ENCODE data around the gene PAPPA. TPM values are rescaled to one million over a fixed set of nuclear protein-coding genes. Genes with fewer than 3 reads are reported as not detected.

Gene PAPPA
- total RNA-seq, 3 donors from 2014 or later (not counting 1 experiment from before 2014, with no cell fraction given), result not detected

DNA sequence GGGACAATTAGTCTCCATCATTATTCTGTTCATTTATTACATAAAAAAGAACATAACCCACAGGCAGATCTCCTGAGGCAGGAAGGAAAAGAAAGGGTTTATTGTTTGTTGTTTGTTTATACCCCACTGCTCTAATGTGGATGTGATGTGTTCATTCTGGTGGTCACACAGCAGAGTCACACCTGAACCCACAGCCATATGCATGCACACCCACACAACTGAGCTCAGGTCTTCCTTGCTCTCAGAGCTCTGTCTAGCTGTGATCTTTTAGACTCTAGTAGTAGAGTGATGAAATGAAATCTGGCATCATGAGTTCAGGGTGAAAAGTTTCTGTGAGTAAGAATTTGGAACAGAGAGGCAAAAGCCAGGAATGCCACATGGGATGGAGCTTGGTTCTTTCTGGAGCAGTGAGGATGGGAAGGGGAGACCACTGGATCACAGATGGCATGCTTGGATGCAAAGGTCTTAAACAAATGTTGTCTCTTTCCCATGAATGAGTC, 227.0 kb downstream of the PAPPA start:
- no peak overlapping the region for H3K4me3 Mint-ChIP-seq
- H3K9me3 ChIP-seq (ENCODE audit: control insufficient read depth, insufficient read depth, low read length), result no peaks in the 10 kb centered on the region
- ATAC-seq (no peak), DNase-seq (no peak)
- TF ChIP-seq, protein P1, sequence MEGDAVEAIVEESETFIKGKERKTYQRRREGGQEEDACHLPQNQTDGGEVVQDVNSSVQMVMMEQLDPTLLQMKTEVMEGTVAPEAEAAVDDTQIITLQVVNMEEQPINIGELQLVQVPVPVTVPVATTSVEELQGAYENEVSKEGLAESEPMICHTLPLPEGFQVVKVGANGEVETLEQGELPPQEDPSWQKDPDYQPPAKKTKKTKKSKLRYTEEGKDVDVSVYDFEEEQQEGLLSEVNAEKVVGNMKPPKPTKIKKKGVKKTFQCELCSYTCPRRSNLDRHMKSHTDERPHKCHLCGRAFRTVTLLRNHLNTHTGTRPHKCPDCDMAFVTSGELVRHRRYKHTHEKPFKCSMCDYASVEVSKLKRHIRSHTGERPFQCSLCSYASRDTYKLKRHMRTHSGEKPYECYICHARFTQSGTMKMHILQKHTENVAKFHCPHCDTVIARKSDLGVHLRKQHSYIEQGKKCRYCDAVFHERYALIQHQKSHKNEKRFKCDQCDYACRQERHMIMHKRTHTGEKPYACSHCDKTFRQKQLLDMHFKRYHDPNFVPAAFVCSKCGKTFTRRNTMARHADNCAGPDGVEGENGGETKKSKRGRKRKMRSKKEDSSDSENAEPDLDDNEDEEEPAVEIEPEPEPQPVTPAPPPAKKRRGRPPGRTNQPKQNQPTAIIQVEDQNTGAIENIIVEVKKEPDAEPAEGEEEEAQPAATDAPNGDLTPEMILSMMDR (IDR thresholded peaks at IDR 0.05), result no peak
- H3K27ac Mint-ChIP-seq, result no peak overlapping the region
- no peaks in the 10 kb centered on the region for H3K4me1 Mint-ChIP-seq
- no peak overlapping the region for H3K27ac ChIP-seq (ENCODE audit: low read length)
- no peaks in the 10 kb centered on the region for H3K36me3 Mint-ChIP-seq
- peaks cover 2 to 4% of the 10 kb centered on the region in 2 donors for H3K9me3 Mint-ChIP-seq
- no peak overlapping the region for H3K4me3 ChIP-seq (ENCODE audit: low read length)
- intact Hi-C loops (cut with micrococcal nuclease), result no loop called here
- no peaks in the 10 kb centered on the region for H3K27me3 Mint-ChIP-seq (ENCODE audit: low read depth in 2 of 2)
- no peaks in the 10 kb centered on the region for H3K4me1 ChIP-seq (ENCODE audit: control insufficient read depth, insufficient read depth, low read length)
- no peaks in the 10 kb centered on the region for H3K27me3 ChIP-seq (ENCODE audit: control insufficient read depth, insufficient read depth, low read length)
- H3K36me3 ChIP-seq (ENCODE audit: control insufficient read depth, insufficient read depth, low read length), result no peaks in the 10 kb centered on the region

DNA sequence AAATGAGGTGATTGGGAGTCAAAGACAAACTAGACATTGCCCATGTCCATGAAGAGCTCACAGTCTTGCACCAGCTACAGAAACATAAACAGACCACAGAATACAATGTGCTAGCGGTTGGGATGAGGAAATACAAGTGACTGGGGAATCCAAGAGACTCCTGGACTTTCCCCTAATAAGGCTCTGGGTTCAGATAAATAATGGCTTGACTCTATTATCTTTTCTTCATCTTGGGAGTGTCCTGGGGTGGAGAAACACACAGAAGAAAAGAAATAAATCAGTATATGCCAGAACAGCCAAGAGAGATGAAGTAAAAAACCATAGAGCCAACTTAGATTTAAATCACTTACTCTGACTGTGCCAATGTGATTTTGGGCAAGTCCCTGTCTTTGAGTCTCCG, 227.8 kb downstream of the PAPPA start:
- H3K27me3 ChIP-seq (ENCODE audit: control insufficient read depth, insufficient read depth, low read length), result no peaks in the 10 kb centered on the region
- Mint-ChIP-seq H3K27ac (no peak overlapping the region), H3K36me3 (no peaks in the 10 kb centered on the region), H3K4me1 (no peaks in the 10 kb centered on the region), H3K4me3 (no peak overlapping the region), H3K9me3 (peaks cover 2 to 4% of the 10 kb centered on the region in 2 donors), H3K27me3 (ENCODE audit: low read depth in 2 of 2) (no peaks in the 10 kb centered on the region)
- H3K9me3 ChIP-seq (ENCODE audit: control insufficient read depth, insufficient read depth, low read length), result no peaks in the 10 kb centered on the region
- H3K27ac ChIP-seq (ENCODE audit: low read length), result no peak overlapping the region
- no peak for ATAC-seq
- DNase-seq, result no peak
- intact Hi-C loops (cut with micrococcal nuclease), result no loop called here
- 86% methylated on average over 1 of the region's 2 CpGs for WGBS (ENCODE audit: insufficient coverage)
- no peaks in the 10 kb centered on the region for H3K36me3 ChIP-seq (ENCODE audit: control insufficient read depth, insufficient read depth, low read length)
- H3K4me1 ChIP-seq (ENCODE audit: control insufficient read depth, insufficient read depth, low read length), result no peaks in the 10 kb centered on the region
- TF ChIP-seq, protein P1 (IDR thresholded peaks at IDR 0.05), result no peak
- no peak overlapping the region for H3K4me3 ChIP-seq (ENCODE audit: low read length)

DNA sequence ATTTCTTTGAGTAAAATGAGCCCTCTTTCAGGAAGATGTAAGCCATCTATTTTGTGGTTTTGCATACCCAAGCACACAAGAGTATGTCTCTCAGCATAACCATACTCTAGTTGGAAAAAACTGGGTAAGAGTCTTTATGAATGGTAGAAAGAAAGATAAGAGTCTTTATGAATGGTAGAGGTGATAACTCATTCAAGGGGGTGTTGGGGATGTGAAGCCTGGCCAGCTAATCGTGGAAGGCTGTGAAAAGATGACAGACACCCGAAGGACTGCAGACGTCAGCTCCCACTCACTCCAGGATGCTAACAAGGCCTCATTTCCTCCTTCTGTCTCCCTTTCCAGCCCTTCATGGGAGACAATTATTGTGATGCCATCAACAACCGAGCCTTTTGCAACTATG, 228.5 kb downstream of the PAPPA start:
- DNase-seq (no peak), ATAC-seq (no peak)
- peaks cover 0 to 4% of the 10 kb centered on the region in 2 donors for H3K9me3 Mint-ChIP-seq
- Histone ChIP-seq H3K36me3 (ENCODE audit: control insufficient read depth, insufficient read depth, low read length) (no peaks in the 10 kb centered on the region), H3K27me3 (ENCODE audit: control insufficient read depth, insufficient read depth, low read length) (no peaks in the 10 kb centered on the region), H3K4me3 (ENCODE audit: low read length) (no peak overlapping the region), H3K27ac (ENCODE audit: low read length) (no peak overlapping the region), H3K4me1 (ENCODE audit: control insufficient read depth, insufficient read depth, low read length) (no peaks in the 10 kb centered on the region), H3K9me3 (ENCODE audit: control insufficient read depth, insufficient read depth, low read length) (no peaks in the 10 kb centered on the region)
- intact Hi-C loops (cut with micrococcal nuclease), result no loop called here
- no peaks in the 10 kb centered on the region for H3K4me1 Mint-ChIP-seq
- no peaks in the 10 kb centered on the region for H3K36me3 Mint-ChIP-seq
- no peak overlapping the region for H3K27ac Mint-ChIP-seq
- TF ChIP-seq, protein P1 (IDR thresholded peaks at IDR 0.05), result no peak
- H3K27me3 Mint-ChIP-seq (ENCODE audit: low read depth in 2 of 2), result no peaks in the 10 kb centered on the region
- no peak overlapping the region for H3K4me3 Mint-ChIP-seq
- WGBS (ENCODE audit: insufficient coverage), result 80% methylated on average over 4 of the region's 4 CpGs

DNA sequence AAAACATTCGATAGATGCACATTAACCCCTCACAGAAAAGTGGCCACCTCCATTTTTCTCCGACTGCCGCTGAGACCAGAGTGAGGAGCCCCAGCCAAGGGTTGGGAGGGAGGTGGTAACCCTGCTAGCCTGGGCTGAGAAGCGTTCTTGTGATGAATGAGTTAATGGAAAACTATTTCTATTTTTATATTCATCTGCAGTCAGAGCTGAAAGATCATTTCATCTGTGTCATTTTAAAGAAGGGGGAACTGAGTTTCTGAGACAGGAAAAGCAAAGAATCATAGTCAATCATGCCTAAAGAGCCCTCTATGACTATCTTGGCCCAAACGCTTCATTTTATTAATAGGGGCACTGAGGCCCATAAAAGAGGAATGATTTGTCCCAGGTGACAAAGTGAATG, 229.5 kb downstream of the PAPPA start:
- Mint-ChIP-seq H3K9me3 (peaks cover 0 to 4% of the 10 kb centered on the region in 2 donors), H3K27ac (no peak overlapping the region), H3K4me1 (no peaks in the 10 kb centered on the region), H3K4me3 (no peak overlapping the region), H3K36me3 (no peaks in the 10 kb centered on the region), H3K27me3 (ENCODE audit: low read depth in 2 of 2) (no peaks in the 10 kb centered on the region)
- intact Hi-C loops (cut with micrococcal nuclease), result no loop called here
- WGBS (ENCODE audit: insufficient coverage), result 100% methylated on average over 3 of the region's 5 CpGs
- no peaks in the 10 kb centered on the region for H3K9me3 ChIP-seq (ENCODE audit: control insufficient read depth, insufficient read depth, low read length)
- TF ChIP-seq, protein P1 (IDR thresholded peaks at IDR 0.05), result no peak
- ATAC-seq, result no peak
- no peak for DNase-seq
- no peaks in the 10 kb centered on the region for H3K36me3 ChIP-seq (ENCODE audit: control insufficient read depth, insufficient read depth, low read length)
- H3K4me1 ChIP-seq (ENCODE audit: control insufficient read depth, insufficient read depth, low read length), result no peaks in the 10 kb centered on the region
- H3K27ac ChIP-seq (ENCODE audit: low read length), result no peak overlapping the region
- H3K4me3 ChIP-seq (ENCODE audit: low read length), result no peak overlapping the region
- H3K27me3 ChIP-seq (ENCODE audit: control insufficient read depth, insufficient read depth, low read length), result no peaks in the 10 kb centered on the region
